ENCODE data around the gene GAGE12G. TPM values are rescaled to one million over a fixed set of nuclear protein-coding genes. Genes with fewer than 3 reads are reported as not detected.
"Not testable (repeated sequence)": the region's sequence is repeated elsewhere in the genome, so short reads cannot be mapped to it uniquely, and the experiment has no call there.

Gene GAGE12G
- total RNA-seq, 1 experiment from 2014 or later: not detected

DNA sequence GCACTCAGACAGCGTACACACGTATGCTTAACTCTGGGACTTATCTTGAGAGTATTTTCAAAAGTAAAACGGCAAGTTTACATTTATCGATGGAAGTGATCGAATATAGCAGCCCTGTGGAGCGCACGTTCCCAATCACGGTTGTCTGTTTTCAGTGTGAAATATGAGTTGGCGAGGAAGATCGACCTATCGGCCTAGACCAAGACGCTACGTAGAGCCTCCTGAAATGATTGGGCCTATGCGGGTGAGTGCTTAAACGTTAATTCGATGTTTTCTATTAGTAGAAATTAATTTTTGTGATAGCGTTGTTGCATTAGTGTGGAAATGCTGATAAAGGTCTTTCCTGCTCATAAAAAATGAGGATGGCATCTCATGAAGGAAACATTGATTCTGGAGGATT, 20.3 kb downstream of the GAGE12G start:
- H3K27ac Mint-ChIP-seq (ENCODE audit: unreplicated experiment); H3K9me3 Mint-ChIP-seq (ENCODE audit: low read depth, unreplicated experiment); H3K4me3 Mint-ChIP-seq (ENCODE audit: low read depth, unreplicated experiment); BruUV-seq (replicated peaks); H3K36me3 Mint-ChIP-seq (ENCODE audit: insufficient read depth, unreplicated experiment); H3K27me3 Mint-ChIP-seq (ENCODE audit: unreplicated experiment); DNase-seq; H3K4me1 Mint-ChIP-seq (ENCODE audit: low read depth, unreplicated experiment); CTCF ChIA-PET; intact Hi-C loops (cut with micrococcal nuclease; ENCODE audit: unreplicated experiment): not testable (repeated sequence)

DNA sequence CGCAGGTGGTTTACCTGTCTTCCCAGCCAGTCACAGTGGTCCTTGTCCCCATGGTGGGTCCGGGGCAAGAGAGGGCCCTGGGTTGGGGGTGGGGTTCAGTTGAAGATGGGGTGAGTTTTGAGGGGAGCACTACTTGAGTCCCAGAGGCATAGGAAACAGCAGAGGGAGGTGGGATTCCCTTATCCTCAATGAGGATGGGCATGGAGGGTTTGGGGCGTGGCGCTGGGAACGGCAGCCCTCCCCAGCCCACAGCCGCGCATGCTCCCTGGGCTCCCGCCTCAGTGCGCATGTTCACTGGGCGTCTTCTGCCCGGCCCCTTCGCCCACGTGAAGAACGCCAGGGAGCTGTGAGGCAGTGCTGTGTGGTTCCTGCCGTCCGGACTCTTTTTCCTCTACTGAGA, 28.5 kb downstream of the GAGE12G start, which contains the start of gene GAGE1:
GAGE1 (plus strand) TSS at position 301 of the 400 bp plus-strand sequence. CDS start 1,155 bp downstream, outside the sequence.
- H3K4me1 Mint-ChIP-seq (ENCODE audit: low read depth, unreplicated experiment); DNase-seq; H3K9me3 Mint-ChIP-seq (ENCODE audit: low read depth, unreplicated experiment); H3K36me3 Mint-ChIP-seq (ENCODE audit: insufficient read depth, unreplicated experiment); H3K4me3 Mint-ChIP-seq (ENCODE audit: low read depth, unreplicated experiment); BruUV-seq (replicated peaks); H3K27ac Mint-ChIP-seq (ENCODE audit: unreplicated experiment); H3K27me3 Mint-ChIP-seq (ENCODE audit: unreplicated experiment); CTCF ChIA-PET; intact Hi-C loops (cut with micrococcal nuclease; ENCODE audit: unreplicated experiment): not testable (repeated sequence)

DNA sequence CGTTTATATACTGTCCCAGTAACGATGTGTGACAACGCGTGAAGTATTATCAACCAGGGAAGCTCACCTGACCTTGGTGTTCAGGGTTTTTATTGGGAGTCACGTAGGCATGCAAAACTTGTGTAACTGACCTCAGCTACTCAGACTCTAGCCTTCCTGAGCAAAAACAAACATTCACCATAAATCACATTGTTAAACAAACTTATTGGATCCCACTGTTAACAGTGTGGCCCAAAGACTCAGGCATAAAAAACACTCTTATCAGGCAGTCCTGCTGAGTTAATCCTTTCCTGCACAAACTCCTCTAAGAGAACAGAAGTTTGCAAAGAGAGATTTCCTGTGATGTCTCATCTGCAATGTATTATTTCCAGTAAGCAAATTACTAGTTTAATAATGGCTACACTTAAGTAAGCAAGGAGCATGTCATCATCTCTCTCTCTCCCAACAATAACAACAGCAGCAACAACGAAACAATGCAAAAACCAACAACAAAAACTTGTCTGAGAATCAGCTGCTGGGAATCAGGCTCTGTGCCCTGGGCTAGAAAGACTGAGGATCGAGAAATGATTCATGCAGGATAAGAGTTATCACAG, 40.6 kb downstream of the GAGE12G start:
- Mint-ChIP-seq H3K36me3 (ENCODE audit: insufficient read depth, unreplicated experiment) (no peaks in the 10 kb centered on the region), H3K9me3 (ENCODE audit: low read depth, unreplicated experiment) (no peaks in the 10 kb centered on the region), H3K27ac (ENCODE audit: unreplicated experiment) (no peak overlapping the region), H3K4me3 (ENCODE audit: low read depth, unreplicated experiment) (no peak overlapping the region), H3K4me1 (ENCODE audit: low read depth, unreplicated experiment) (no peaks in the 10 kb centered on the region), H3K27me3 (ENCODE audit: unreplicated experiment) (peaks cover 13% of the 10 kb centered on the region)
- intact Hi-C loops (cut with micrococcal nuclease; ENCODE audit: unreplicated experiment): no loop called here
- TF ChIP-seq, protein P1, sequence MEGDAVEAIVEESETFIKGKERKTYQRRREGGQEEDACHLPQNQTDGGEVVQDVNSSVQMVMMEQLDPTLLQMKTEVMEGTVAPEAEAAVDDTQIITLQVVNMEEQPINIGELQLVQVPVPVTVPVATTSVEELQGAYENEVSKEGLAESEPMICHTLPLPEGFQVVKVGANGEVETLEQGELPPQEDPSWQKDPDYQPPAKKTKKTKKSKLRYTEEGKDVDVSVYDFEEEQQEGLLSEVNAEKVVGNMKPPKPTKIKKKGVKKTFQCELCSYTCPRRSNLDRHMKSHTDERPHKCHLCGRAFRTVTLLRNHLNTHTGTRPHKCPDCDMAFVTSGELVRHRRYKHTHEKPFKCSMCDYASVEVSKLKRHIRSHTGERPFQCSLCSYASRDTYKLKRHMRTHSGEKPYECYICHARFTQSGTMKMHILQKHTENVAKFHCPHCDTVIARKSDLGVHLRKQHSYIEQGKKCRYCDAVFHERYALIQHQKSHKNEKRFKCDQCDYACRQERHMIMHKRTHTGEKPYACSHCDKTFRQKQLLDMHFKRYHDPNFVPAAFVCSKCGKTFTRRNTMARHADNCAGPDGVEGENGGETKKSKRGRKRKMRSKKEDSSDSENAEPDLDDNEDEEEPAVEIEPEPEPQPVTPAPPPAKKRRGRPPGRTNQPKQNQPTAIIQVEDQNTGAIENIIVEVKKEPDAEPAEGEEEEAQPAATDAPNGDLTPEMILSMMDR (IDR thresholded peaks at IDR 0.05; ENCODE audit: unreplicated experiment): no peak
- DNase-seq: no peak
- CTCF ChIA-PET: no interaction called here
- no TSS peak for BruUV-seq (replicated peaks)

DNA sequence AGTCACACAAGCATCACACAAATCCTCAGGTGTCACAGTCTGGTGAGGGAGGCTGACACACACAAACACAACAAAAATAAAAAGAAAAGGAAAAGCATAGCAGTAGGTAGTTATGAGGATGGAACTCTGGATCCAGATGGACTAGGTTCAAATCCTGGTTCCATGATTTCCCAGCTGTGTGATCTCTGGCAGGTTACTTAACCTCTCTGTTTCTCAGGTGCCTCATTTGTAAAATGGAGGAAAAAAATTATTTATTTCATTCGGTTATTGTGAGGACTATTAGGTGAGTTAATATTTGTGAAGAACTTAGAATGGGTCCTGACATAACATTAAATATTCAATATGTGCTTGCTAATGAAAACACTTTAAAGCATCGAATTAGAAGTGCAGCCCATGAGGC, 48.4 kb downstream of the GAGE12G start:
- TF ChIP-seq, protein P1 (IDR thresholded peaks at IDR 0.05; ENCODE audit: unreplicated experiment): no peak

More for the DNA sequence above, 48.4 kb downstream of the GAGE12G start:
- Mint-ChIP-seq H3K4me1 (ENCODE audit: low read depth, unreplicated experiment) (no peaks in the 10 kb centered on the region), H3K36me3 (ENCODE audit: insufficient read depth, unreplicated experiment) (no peaks in the 10 kb centered on the region), H3K9me3 (ENCODE audit: low read depth, unreplicated experiment) (no peaks in the 10 kb centered on the region), H3K27me3 (ENCODE audit: unreplicated experiment) (no peaks in the 10 kb centered on the region), H3K27ac (ENCODE audit: unreplicated experiment) (no peak overlapping the region), H3K4me3 (ENCODE audit: low read depth, unreplicated experiment) (no peak overlapping the region)
- CTCF ChIA-PET: no interaction called here
- DNase-seq: no peak
- no TSS peak for BruUV-seq (replicated peaks)
- intact Hi-C loops (cut with micrococcal nuclease; ENCODE audit: unreplicated experiment): no loop called here

Other genes with a start within 250 kb of the GAGE12G start
- gene GAGE12J, start 248.4 kb upstream of the GAGE12G start, total RNA-seq (2022): not detected in 2 replicates
- not detected in 2 replicates for gene GAGE13, start 238.8 kb upstream of the GAGE12G start, total RNA-seq (2022)
- gene GAGE12C, start 38.2 kb upstream of the GAGE12G start, total RNA-seq (2022): not detected in 2 replicates
- not detected in 2 replicates for gene GAGE12D, start 28.7 kb upstream of the GAGE12G start, total RNA-seq (2022)
- gene GAGE12E, start 19.1 kb upstream of the GAGE12G start, total RNA-seq (2022): not detected in 2 replicates
- not detected in 2 replicates for gene GAGE12F, start 9.6 kb upstream of the GAGE12G start, total RNA-seq (2022)
- gene GAGE12H, start 9.5 kb downstream of the GAGE12G start, total RNA-seq (2022): not detected in 2 replicates
- not detected in 2 replicates for gene GAGE2A, start 19.1 kb downstream of the GAGE12G start, total RNA-seq (2022)
- gene GAGE1, start 28.6 kb downstream of the GAGE12G start, total RNA-seq (2022): not detected in 2 replicates
- not detected in 2 replicates for gene PAGE1, start 125.6 kb downstream of the GAGE12G start, total RNA-seq (2022)